ENCODE measurements around the gene CDK17.

The CDK17 gene

GRCh38 chr12:96334502-96334901 lies 65.7 kb downstream of the CDK17 start:
- no peak for TF ChIP-seq CTCF (IDR thresholded peaks at IDR 0.05; ENCODE audit: insufficient read depth, low read depth, low read length, missing control alignments)
- no peak for DNase-seq (ENCODE audit: low read depth)
- H3K4me3 ChIP-seq (ENCODE audit: low read depth, low read length) = no peak overlapping the region

- TF ChIP-seq CTCF (IDR thresholded peaks at IDR 0.05; ENCODE audit: insufficient read depth, low read depth, low read length, missing control alignments) = no peak
- no peak overlapping the region for H3K4me3 ChIP-seq (ENCODE audit: low read depth, low read length)
Observed at GRCh38 chr12:96329545-96329944, 70.7 kb downstream of the CDK17 start.

GRCh38 chr12:96329018-96329417 lies 71.2 kb downstream of the CDK17 start:
- no peak for TF ChIP-seq CTCF (IDR thresholded peaks at IDR 0.05; ENCODE audit: insufficient read depth, low read depth, low read length, missing control alignments)
- H3K4me3 ChIP-seq (ENCODE audit: low read depth, low read length) = no peak overlapping the region
- DNase-seq (ENCODE audit: low read depth) = no peak

More at GRCh38 chr12:96329545-96329944, 70.7 kb downstream of the CDK17 start:
- no peak for DNase-seq (ENCODE audit: low read depth)

GRCh38 chr12:96327889-96328288 lies 72.3 kb downstream of the CDK17 start:
- peak; percentile 44 for DNase-seq (ENCODE audit: low read depth)
- H3K4me3 ChIP-seq (ENCODE audit: low read depth, low read length) = no peak overlapping the region
- TF ChIP-seq CTCF (IDR thresholded peaks at IDR 0.05; ENCODE audit: insufficient read depth, low read depth, low read length, missing control alignments) = no peak

- H3K4me3 ChIP-seq (ENCODE audit: low read depth, low read length) = no peak overlapping the region
- DNase-seq (ENCODE audit: low read depth) = peak; percentile 52
- TF ChIP-seq CTCF (IDR thresholded peaks at IDR 0.05; ENCODE audit: insufficient read depth, low read depth, low read length, missing control alignments) = no peak
Observed at GRCh38 chr12:96327346-96327745, 72.9 kb downstream of the CDK17 start.

- no peak overlapping the region for H3K4me3 ChIP-seq (ENCODE audit: low read depth, low read length)
- no peak for TF ChIP-seq CTCF (IDR thresholded peaks at IDR 0.05; ENCODE audit: insufficient read depth, low read depth, low read length, missing control alignments)
- no peak for DNase-seq (ENCODE audit: low read depth)
Observed at GRCh38 chr12:96326628-96327227, 73.5 kb downstream of the CDK17 start.

GRCh38 chr12:96323906-96324305 lies 76.3 kb downstream of the CDK17 start:
- no peak overlapping the region for H3K4me3 ChIP-seq (ENCODE audit: low read depth, low read length)
- DNase-seq (ENCODE audit: low read depth) = no peak
- TF ChIP-seq CTCF (IDR thresholded peaks at IDR 0.05; ENCODE audit: insufficient read depth, low read depth, low read length, missing control alignments) = no peak

Measured in GM12865 (cell line).